T follicular helper cell (primary cell): ENCODE results near the gene DOP1A.

ENCODE experiments used
- DNase-seq: peaks from one replicate; pipeline ENCODE4 v3.0.0-alpha.2; 2020; ENCODE audit warnings: low read depth
- total RNA-seq, 2 experiments: gene quantifications; one replicate each; lab custom pipeline; 2026; lab: John Stamatoyannopoulos, UW

The DOP1A gene
- total RNA-seq = 37.6 to 88.3 reads per million in 2 experiments

GRCh38 chr6:83067448-83068439 lies at the start of gene DOP1A:
DOP1A (plus strand) TSS chr6:83067671; CDS start chr6:83096978, 29,307 bp downstream.
- DNase-seq = peak; percentile 92

GRCh38 chr6:83019741-83020140 lies 47.7 kb upstream of the DOP1A start:
- DNase-seq = no peak

GRCh38 chr6:83031689-83032088 lies 35.8 kb upstream of the DOP1A start:
- no peak for DNase-seq

GRCh38 chr6:83038246-83038645 lies 29.2 kb upstream of the DOP1A start:
- no peak for DNase-seq

GRCh38 chr6:83042467-83043053 lies 24.9 kb upstream of the DOP1A start:
- no peak for DNase-seq

GRCh38 chr6:83044091-83044768 lies 23.2 kb upstream of the DOP1A start:
- no peak for DNase-seq

- DNase-seq = no peak
These were observed 20.3 kb upstream of the DOP1A start for GRCh38 chr6:83047065-83047754.

GRCh38 chr6:83051377-83052172 lies 15.9 kb upstream of the DOP1A start:
- no peak for DNase-seq

- no peak for DNase-seq
These were observed 13.8 kb upstream of the DOP1A start for GRCh38 chr6:83053678-83054077.

- peak; percentile 17 for DNase-seq
These were observed 12.0 kb upstream of the DOP1A start for GRCh38 chr6:83055366-83055964.

GRCh38 chr6:83057705-83058321 lies 9.7 kb upstream of the DOP1A start:
- DNase-seq = no peak

GRCh38 chr6:83061190-83061589 lies 6.3 kb upstream of the DOP1A start:
- no peak for DNase-seq

GRCh38 chr6:83062225-83062624 lies 5.2 kb upstream of the DOP1A start:
- no peak for DNase-seq

- peak; percentile 87 for DNase-seq
These were observed 1.8 kb upstream of the DOP1A start, which contains the start of gene UBE3D for GRCh38 chr6:83065511-83066192. UBE3D (minus strand) TSS chr6:83065841; CDS start chr6:83065718, 123 bp downstream.

- DNase-seq = no peak
These were observed 1.1 kb downstream of the DOP1A start for GRCh38 chr6:83068616-83069015.

GRCh38 chr6:83069633-83070032 lies 2.2 kb downstream of the DOP1A start:
- DNase-seq = no peak

GRCh38 chr6:83071023-83071422 lies 3.6 kb downstream of the DOP1A start:
- DNase-seq = no peak

- DNase-seq = no peak
These were observed 4.2 kb downstream of the DOP1A start for GRCh38 chr6:83071707-83072106.

GRCh38 chr6:83072726-83073125 lies 5.3 kb downstream of the DOP1A start:
- DNase-seq = no peak
